GM21723 (cell line): ENCODE measurements around the gene PVRIG.
"Not testable (repeated sequence)": the region's sequence is repeated elsewhere in the genome, so short reads cannot be mapped to it uniquely, and the experiment has no call there.

Experiments
- ATAC-seq: cut with Tn5 transposase; IDR thresholded peaks from one replicate; pipeline ENCODE4 v1.9.1; 2021; ENCODE audit warnings: mild to moderate bottlenecking, moderate library complexity; ENCODE audit not compliant: unreplicated experiment

Gene PVRIG

GRCh38 chr7:100270046-100270918, 50.5 kb downstream of the PVRIG start:
- ATAC-seq: not testable (repeated sequence)
